ENCODE data around the gene TADA2A.
A peak's percentile ranks its signal among the peaks of the same experiment; 100 is the strongest.
"Not testable (repeated sequence)": the region's sequence is repeated elsewhere in the genome, so short reads cannot be mapped to it uniquely, and the experiment has no call there.

Gene TADA2A

DNA sequence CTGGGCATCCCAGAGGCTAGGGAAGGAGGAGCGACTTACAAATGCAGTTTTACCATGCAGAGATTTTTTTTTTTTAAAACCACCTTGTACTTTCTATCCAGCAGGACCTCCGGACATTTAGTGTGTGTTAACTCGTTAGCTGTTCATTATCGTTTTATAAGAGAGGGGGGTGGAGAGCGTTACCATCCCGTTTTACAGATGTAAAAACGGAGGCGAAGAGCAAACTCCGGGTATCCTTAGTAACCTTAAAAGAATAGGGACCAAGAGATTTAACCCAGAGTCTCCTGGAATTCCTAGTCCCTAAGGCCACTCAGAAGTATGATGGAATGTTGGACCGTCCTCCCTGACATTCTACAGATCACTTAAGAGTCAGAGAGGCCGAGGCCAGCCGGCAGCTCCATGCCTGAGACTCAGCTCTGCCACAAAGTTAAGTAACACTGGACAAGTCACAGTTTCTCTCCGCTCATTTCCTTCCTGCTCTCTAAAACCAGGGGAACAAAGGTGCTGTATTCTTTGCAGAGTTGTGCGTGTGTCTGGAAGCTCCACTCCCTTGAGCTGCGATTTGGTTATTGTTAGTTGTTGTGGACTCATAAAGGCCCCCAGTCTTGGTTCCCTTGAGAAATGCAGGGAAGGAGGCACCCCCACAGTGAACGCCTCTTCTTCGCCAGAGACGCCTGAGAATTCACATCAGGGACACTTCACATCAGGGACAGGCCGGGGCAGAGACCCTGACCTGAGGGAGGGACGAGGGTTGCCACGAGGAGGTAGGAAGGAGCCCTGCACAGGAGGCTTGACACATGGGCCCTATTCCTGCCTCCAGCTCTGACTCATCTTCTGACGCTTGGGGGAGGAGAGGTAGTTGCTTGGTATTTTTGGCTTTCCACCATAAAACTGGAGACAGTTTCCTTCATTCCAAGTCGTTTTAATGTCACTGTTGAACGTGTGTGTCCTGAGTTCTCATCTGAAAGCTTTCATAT, 84.2 kb downstream of the TADA2A start:
- peak; percentile 88 for DNase-seq (ENCODE audit: low spot score)

GRCh38 chr17:37492167-37492566, 85.5 kb downstream of the TADA2A start:
- no peak for DNase-seq (ENCODE audit: low spot score)

DNA sequence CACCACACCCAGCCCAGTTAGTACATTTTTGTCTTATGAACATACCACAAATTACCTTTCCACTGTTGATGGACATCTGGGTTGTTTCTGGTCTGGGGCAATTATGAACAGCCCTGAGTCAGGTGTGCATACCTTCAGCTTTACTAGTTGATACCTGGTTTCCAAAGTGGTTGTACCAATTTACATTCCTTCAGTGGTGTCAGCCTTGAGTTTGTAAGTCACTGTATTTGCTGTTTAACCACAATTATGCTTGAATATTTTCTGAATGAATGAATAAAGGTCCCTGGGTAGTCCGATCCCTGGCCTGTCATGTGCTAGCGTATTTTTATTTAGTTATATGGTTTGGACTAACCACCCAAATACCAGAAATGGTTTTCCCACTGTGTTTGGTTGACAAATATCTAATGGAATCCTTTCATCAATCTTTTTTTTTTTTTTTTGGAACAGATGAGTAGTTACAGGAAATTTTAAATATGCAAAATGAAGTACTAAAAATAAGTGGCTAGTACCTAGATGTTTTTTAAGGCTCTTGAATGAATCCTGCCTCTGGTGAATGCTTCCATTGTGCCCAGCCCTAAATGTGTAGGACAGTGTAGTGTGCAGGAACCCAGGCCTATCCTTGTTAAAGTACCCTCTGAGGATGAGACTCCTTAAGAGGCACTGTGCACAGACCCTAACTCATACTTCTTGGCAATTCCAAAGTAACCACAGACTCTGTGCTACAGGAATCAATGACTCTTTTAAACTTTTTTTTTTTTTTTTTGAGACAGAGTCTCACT, 86.8 kb downstream of the TADA2A start:
- DNase-seq (ENCODE audit: low spot score): peak; percentile 98

DNA sequence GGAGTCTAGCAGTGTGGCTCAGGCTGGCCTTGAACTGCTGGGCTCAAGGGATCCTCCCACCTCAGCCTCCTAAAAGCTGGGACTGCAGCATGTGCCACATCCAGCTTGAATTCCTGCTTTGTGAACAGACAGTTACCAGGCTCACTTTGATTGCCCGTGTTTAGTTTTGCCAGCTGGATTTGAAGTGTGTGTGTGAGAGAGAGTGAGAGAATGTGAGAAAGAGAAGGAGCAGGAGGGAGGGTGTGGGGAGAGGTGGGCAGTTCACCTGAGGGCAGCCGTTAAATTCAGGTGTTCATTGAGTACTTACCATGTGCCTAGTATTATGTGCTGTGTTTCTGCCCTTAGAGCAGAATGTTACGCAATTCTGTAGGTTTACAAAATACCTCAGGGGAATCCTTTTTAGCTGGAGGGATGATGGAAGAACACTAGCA, 87.7 kb downstream of the TADA2A start:
- no peak for DNase-seq (ENCODE audit: low spot score)

GRCh38 chr17:37494971-37495370, 88.3 kb downstream of the TADA2A start:
- DNase-seq (ENCODE audit: low spot score): no peak

DNA sequence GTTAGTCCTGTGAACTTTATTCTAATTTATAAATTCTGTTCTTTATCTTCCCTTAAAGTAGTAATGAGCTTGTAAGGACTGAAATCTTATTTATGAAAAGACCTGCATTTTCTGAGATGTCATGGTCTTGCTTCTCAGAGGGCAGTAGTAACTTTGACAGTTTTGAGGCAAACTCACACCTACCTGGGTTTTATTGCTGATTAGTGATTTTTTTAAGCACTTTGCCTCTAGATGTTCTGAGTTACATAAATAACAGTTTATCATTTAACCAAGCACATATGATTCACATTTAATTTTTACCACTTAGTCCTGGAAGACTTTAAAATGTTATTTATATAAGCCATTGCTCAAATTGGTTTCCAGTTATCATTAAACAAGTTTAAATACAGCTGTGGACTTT, 93.7 kb downstream of the TADA2A start:
- no peak for DNase-seq (ENCODE audit: low spot score)

GRCh38 chr17:37502009-37502936, 95.6 kb downstream of the TADA2A start:
- DNase-seq (ENCODE audit: low spot score): no peak

DNA sequence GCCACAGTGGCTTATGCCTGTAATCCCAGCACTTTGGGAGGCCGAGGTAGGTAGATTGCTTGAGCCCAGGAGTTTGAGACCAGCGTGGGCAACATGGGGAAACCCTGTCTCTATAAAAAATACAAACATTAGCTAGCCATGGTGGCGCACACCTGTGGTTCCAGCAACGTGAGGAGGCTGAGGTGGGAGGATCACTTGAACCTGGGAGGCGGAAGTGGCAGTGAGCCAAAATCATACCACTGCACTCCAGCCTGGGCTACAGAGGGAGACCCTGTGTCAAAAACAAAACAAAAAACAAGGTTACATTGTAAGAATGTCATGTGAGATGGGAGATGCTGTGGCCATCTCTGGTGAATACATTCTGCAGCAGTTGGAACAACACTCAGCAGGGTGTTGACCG, 96.5 kb downstream of the TADA2A start:
- no peak for DNase-seq (ENCODE audit: low spot score)

GRCh38 chr17:37505333-37505732, 98.6 kb downstream of the TADA2A start:
- no peak for DNase-seq (ENCODE audit: low spot score)

GRCh38 chr17:37506678-37507077, 100.0 kb downstream of the TADA2A start:
- DNase-seq (ENCODE audit: low spot score): peak; percentile 52

- no peak for DNase-seq (ENCODE audit: low spot score)
These were observed 100.4 kb downstream of the TADA2A start for GRCh38 chr17:37507111-37507510.

DNA sequence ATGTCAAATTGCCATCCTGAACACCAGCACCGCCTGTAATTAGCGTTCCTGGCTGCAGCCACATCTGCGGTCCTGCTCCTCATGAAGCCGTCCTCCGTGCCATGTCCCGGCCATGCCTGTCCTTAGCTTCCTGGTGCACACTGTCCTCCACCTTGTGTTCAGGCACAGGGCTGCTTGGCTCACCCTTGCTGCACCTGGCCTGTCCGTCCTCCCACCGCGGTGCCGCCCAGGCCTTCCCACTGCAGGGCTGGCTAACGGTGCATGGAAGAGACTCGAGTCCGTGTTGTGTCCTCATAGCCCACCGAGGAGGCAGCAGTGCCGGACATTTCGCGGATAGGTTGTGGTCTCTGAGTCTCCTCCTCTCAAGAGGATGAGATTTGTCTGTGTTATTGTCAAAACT, 103.4 kb downstream of the TADA2A start:
- no peak for DNase-seq (ENCODE audit: low spot score)

- DNase-seq (ENCODE audit: low spot score): not testable (repeated sequence)
These were observed 105.0 kb downstream of the TADA2A start for GRCh38 chr17:37511642-37512041.

- DNase-seq (ENCODE audit: low spot score): no peak
These were observed 105.9 kb downstream of the TADA2A start for GRCh38 chr17:37512442-37513068.

- DNase-seq (ENCODE audit: low spot score): no peak
These were observed 107.0 kb downstream of the TADA2A start for GRCh38 chr17:37513711-37514110.

DNA sequence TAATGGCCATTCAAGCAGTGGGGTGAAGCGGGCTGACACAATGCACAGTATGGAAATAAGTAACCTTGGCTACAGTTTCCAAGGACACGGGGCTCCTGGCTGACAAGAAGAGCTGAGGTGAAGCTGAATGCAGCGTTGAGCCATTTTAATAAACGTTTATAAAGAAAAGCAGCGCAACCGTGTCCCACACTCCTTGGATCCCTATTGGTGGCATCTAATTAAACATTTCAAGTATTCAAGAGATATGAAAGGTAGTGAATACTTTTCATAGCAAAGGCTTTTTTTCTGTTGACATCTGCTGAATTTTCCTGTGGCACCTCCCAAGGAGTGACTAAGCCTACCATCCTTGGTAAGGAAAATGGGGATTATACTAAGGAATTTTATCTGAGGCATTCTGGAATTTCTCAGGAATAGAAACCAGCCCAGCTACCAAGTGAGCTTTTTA, 109.5 kb downstream of the TADA2A start:
- DNase-seq (ENCODE audit: low spot score): peak; percentile 28

- no peak for DNase-seq (ENCODE audit: low spot score)
These were observed 111.2 kb downstream of the TADA2A start for GRCh38 chr17:37517881-37518280.

GRCh38 chr17:37518826-37519225, 112.1 kb downstream of the TADA2A start:
- DNase-seq (ENCODE audit: low spot score): no peak

GRCh38 chr17:37519251-37519985, 112.7 kb downstream of the TADA2A start:
- no peak for DNase-seq (ENCODE audit: low spot score)

GRCh38 chr17:37520174-37520573, 113.5 kb downstream of the TADA2A start:
- DNase-seq (ENCODE audit: low spot score): no peak

DNA sequence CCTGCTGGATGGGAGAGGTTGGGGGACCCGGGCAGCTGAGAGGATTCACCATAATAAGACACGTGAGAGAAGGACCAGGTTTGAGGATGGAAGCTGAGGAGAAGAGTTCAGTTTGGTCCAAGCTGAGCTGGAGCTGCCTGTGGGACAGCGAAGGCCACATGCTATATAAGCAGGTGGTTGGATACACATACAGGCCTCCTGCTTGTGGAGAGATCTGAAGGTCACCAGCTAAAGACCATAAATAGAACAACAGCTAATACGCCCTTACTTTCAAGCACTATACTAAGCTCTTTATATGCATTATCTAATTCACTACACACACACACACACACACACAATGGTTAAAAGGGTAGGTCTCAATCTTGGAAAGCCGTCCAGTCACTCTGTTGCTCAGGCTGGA, 115.1 kb downstream of the TADA2A start:
- no peak for DNase-seq (ENCODE audit: low spot score)

Data from kidney tubule cell (primary cell).